ENCODE results near the gene NACC2.

GRCh38 chr9:136110082-136111061 lies 15.3 kb upstream of the NACC2 start:
- TF ChIP-seq CTCF (IDR thresholded peaks at IDR 0.05) (no peak), POLR2AphosphoS5 (IDR thresholded peaks at IDR 0.05) (no peak), POLR2A (IDR thresholded peaks at IDR 0.05) (no peak)
